Activated naive CD8-positive, alpha-beta T cell treated with anti-CD3 and anti-CD28 coated beads, Interleukin-2, amount 10 ng/mL, durations not matched to agents 7 days and 5 days (primary cell): ENCODE measurements around the gene UNG. TPM values are rescaled to one million over a fixed set of nuclear protein-coding genes. Genes with fewer than 3 reads are reported as not detected.

Source experiments
- ATAC-seq: fragments of 150-1000 bp; cut with Tn5 transposase; one replicate; pipeline ENCODE4 v1.10.0; 2021; ENCODE audit warnings: low read depth, moderate library complexity
- POLR2A ChIA-PET: fragments of 350-600 bp; sonication (Branson Sonifier 250); formaldehyde crosslinking; loops from one replicate; lab custom pipeline; 2021; ENCODE audit warnings: antibody characterized with exemption; lab: Charles Lee
- DNase-seq: peaks from one replicate; pipeline ENCODE4 v3.0.0; 2021
- H3K27ac Mint-ChIP-seq: one replicate; pipeline ENCODE4 v1.8.0; 2022; ENCODE audit warnings: mild to moderate bottlenecking, mixed read lengths
- H3K27me3 Mint-ChIP-seq: one replicate; pipeline ENCODE4 v1.8.0; 2022; ENCODE audit warnings: mild to moderate bottlenecking, moderate library complexity, mixed read lengths
- H3K36me3 Mint-ChIP-seq: one replicate; pipeline ENCODE4 v1.8.0; 2021; ENCODE audit warnings: mild to moderate bottlenecking, mixed read lengths
- H3K4me1 Mint-ChIP-seq: one replicate; pipeline ENCODE4 v1.8.0; 2021; ENCODE audit warnings: mixed read lengths
- H3K4me3 Mint-ChIP-seq: one replicate; pipeline ENCODE4 v1.8.0; 2022; ENCODE audit warnings: mild to moderate bottlenecking, moderate library complexity, mixed read lengths
- H3K9me3 Mint-ChIP-seq: one replicate; pipeline ENCODE4 v1.8.0; 2021; ENCODE audit warnings: mixed read lengths
- total RNA-seq, 2 experiments: library from RNA; stranded (reverse); gene quantifications; one replicate each; pipeline ENCODE4 v1.2.3, GENCODE V29; 2021

Gene UNG
- total RNA-seq, 2 experiments from 2014 or later = 47.4 to 54.7 TPM

- no peaks in the 10 kb centered on the region for H3K36me3 Mint-ChIP-seq
- H3K4me3 Mint-ChIP-seq = no peak within 1 kb of the TSS
- peaks cover 15% of the 10 kb centered on the region for H3K4me1 Mint-ChIP-seq
- no peaks in the 10 kb centered on the region for H3K27me3 Mint-ChIP-seq
- no peak within 1 kb of the TSS for H3K27ac Mint-ChIP-seq
- ATAC-seq (no peak), DNase-seq (no peak)
- POLR2A ChIA-PET = interaction anchor here (0.6 kb wide), 1 partner anchor 1774 kb away, joined by 4 read pairs; no protein-coding TSS in a partner anchor
- H3K9me3 Mint-ChIP-seq = no peaks in the 10 kb centered on the region
Observed at GRCh38 chr12:109115758-109116610, 18.6 kb downstream of the UNG start, which contains the start of gene ACACB. Gene ACACB, plus strand, starts transcription at chr12:109116587. Its CDS starts 22,819 bp downstream, at chr12:109139406.

GRCh38 chr12:109116611-109116949 is 19.2 kb downstream of the UNG start:
- no peak overlapping the region for H3K4me3 Mint-ChIP-seq
- no peaks in the 10 kb centered on the region for H3K9me3 Mint-ChIP-seq
- no peaks in the 10 kb centered on the region for H3K27me3 Mint-ChIP-seq
- no peaks in the 10 kb centered on the region for H3K36me3 Mint-ChIP-seq
- no peak overlapping the region for H3K27ac Mint-ChIP-seq
- POLR2A ChIA-PET = interaction anchor here (0.6 kb wide), 1 partner anchor 1773 kb away, joined by 4 read pairs; no protein-coding TSS in a partner anchor
- ATAC-seq = no peak
- peaks cover 13% of the 10 kb centered on the region for H3K4me1 Mint-ChIP-seq
- no peak for DNase-seq

GRCh38 chr12:109120095-109120494 is 22.7 kb downstream of the UNG start:
- no peak overlapping the region for H3K4me3 Mint-ChIP-seq
- H3K27me3 Mint-ChIP-seq = no peaks in the 10 kb centered on the region
- H3K9me3 Mint-ChIP-seq = no peaks in the 10 kb centered on the region
- no peaks in the 10 kb centered on the region for H3K36me3 Mint-ChIP-seq
- ATAC-seq (no peak), DNase-seq (no peak)
- H3K4me1 Mint-ChIP-seq = peaks cover 6% of the 10 kb centered on the region
- POLR2A ChIA-PET = no interaction called here
- no peak overlapping the region for H3K27ac Mint-ChIP-seq

- no peaks in the 10 kb centered on the region for H3K36me3 Mint-ChIP-seq
- DNase-seq = no peak
- no peak overlapping the region for H3K4me3 Mint-ChIP-seq
- H3K27me3 Mint-ChIP-seq = no peaks in the 10 kb centered on the region
- H3K4me1 Mint-ChIP-seq = peaks cover 4% of the 10 kb centered on the region
- ATAC-seq = no peak
- H3K9me3 Mint-ChIP-seq = no peaks in the 10 kb centered on the region
- H3K27ac Mint-ChIP-seq = no peak overlapping the region
- POLR2A ChIA-PET = no interaction called here
Observed at GRCh38 chr12:109120557-109120956, 23.2 kb downstream of the UNG start.

DNA sequence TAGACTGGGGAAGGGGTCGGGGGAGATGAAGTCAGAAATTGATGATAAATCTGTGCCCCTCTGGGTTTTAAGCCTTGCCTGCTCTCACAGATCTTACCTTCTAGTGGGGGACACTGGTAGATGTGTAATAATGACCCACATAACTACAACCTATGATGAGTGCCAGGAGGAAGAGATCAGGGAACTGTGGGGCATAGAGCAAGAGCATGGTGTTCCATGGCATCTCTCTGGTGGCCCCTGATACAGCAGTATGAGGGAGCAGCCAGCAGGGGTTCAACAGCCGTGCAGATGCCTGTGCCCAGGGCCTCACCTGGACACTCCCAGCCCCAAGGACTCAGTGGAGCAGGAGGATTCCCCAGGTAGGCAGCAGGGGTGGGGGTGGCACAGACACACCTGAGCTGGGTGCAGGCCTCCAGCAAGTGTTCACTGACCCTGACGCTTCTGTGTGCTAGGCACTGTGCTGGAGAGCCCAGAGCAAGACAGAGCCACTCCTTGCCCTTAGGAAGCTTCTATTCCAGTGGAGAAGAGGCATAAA is 24.0 kb downstream of the UNG start:
- H3K9me3 Mint-ChIP-seq = no peaks in the 10 kb centered on the region
- no peak overlapping the region for H3K4me3 Mint-ChIP-seq
- DNase-seq (no peak), ATAC-seq (no peak)
- no peaks in the 10 kb centered on the region for H3K27me3 Mint-ChIP-seq
- H3K36me3 Mint-ChIP-seq = no peaks in the 10 kb centered on the region
- H3K4me1 Mint-ChIP-seq = no peaks in the 10 kb centered on the region
- no peak overlapping the region for H3K27ac Mint-ChIP-seq
- POLR2A ChIA-PET = no interaction called here

GRCh38 chr12:109124878-109125648 is 27.7 kb downstream of the UNG start:
- Mint-ChIP-seq H3K36me3 (no peaks in the 10 kb centered on the region), H3K4me3 (no peak overlapping the region), H3K27ac (no peak overlapping the region), H3K4me1 (no peaks in the 10 kb centered on the region), H3K9me3 (no peaks in the 10 kb centered on the region), H3K27me3 (no peaks in the 10 kb centered on the region)
- no peak for ATAC-seq
- POLR2A ChIA-PET = no interaction called here
- no peak for DNase-seq

DNA sequence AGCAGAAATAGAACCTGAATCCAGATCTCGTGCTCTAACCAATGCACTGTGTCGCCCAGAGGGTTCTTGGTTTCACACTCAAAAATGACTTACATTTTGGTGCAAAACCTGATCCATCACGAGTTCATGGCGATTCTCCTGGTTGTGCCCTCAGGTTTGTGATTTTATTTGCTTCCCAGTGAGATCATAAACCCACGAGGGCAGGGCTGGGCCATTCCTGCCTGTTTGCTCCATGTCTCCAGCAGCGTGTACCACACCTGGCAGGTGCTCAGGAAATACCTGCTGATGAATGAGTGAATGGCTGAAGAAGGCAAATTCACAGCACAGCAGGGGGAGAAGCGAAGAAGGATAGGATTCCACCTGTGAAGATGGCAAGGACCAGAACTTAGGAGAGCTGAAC is 28.4 kb downstream of the UNG start:
- Mint-ChIP-seq H3K4me1 (no peaks in the 10 kb centered on the region), H3K27me3 (no peaks in the 10 kb centered on the region), H3K36me3 (no peaks in the 10 kb centered on the region), H3K27ac (no peak overlapping the region), H3K4me3 (no peak overlapping the region), H3K9me3 (no peaks in the 10 kb centered on the region)
- POLR2A ChIA-PET = no interaction called here
- DNase-seq (no peak), ATAC-seq (no peak)

DNA sequence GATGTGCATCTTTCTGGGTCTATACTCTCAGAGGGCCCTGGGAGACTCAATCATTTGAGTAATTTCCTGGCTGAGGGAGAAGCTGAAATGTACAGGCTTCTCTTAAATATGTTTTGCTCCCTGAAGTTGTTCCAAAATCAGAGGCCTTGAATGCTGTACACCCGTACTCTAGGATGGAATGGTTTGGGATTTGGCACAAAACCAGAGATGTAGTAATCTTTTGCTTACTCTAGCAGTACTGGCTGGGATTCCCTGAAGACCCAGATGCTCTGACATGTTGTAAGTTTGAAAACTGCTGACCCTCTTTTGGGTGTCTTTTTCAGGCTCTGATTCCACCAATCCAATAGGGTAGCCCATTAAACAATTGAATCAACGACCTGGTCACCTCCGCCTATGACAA is 29.4 kb downstream of the UNG start:
- Mint-ChIP-seq H3K4me1 (no peaks in the 10 kb centered on the region), H3K4me3 (no peak overlapping the region), H3K9me3 (no peaks in the 10 kb centered on the region), H3K27me3 (no peaks in the 10 kb centered on the region), H3K27ac (no peak overlapping the region), H3K36me3 (no peaks in the 10 kb centered on the region)
- POLR2A ChIA-PET = no interaction called here
- ATAC-seq (no peak), DNase-seq (no peak)

DNA sequence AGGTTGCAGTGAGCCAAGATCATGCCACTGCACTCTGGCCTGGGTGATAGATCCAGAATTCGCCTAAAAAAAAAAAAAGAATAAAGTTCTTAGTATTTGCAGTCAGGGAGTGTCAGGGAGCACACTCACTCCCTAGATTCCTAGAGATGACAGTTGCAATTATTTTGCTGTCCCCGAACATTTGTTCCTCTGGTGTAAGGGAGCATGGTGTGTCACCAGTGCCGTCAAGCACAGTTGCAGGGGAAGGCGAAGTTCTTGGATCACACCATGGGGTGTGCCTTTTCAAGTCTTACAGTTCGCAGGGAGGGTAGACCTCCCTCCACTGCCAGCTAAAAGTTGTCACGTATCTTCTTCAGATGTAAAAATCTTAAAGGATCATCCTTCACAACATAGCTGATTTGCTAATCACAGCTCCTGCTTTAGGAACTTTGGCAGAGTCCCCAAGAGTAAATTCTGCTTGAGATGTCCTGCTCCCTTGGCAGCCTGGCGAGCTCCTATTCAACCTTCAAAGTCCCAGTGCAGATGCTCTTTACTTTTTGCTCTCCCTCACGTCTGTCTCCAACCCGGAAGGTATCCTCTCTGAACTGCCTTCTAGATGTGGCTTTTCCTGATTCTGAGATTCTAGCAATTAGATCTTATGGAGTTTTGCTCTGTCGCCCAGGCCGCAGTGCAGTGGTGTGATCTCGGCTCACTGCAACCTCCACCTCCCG is 30.3 kb downstream of the UNG start:
- Mint-ChIP-seq H3K36me3 (no peaks in the 10 kb centered on the region), H3K27me3 (no peaks in the 10 kb centered on the region), H3K9me3 (no peaks in the 10 kb centered on the region), H3K27ac (no peak overlapping the region), H3K4me1 (no peaks in the 10 kb centered on the region), H3K4me3 (no peak overlapping the region)
- DNase-seq (no peak), ATAC-seq (no peak)
- POLR2A ChIA-PET = no interaction called here

GRCh38 chr12:109130297-109131153 is 33.1 kb downstream of the UNG start:
- no peak for DNase-seq
- Mint-ChIP-seq H3K9me3 (no peaks in the 10 kb centered on the region), H3K27ac (no peak overlapping the region), H3K4me1 (no peaks in the 10 kb centered on the region), H3K27me3 (no peaks in the 10 kb centered on the region), H3K4me3 (no peak overlapping the region), H3K36me3 (no peaks in the 10 kb centered on the region)
- POLR2A ChIA-PET = no interaction called here
- no peak for ATAC-seq

- Mint-ChIP-seq H3K27me3 (no peaks in the 10 kb centered on the region), H3K9me3 (no peaks in the 10 kb centered on the region), H3K27ac (no peak overlapping the region), H3K4me3 (no peak overlapping the region), H3K36me3 (no peaks in the 10 kb centered on the region), H3K4me1 (no peaks in the 10 kb centered on the region)
- POLR2A ChIA-PET = no interaction called here
- ATAC-seq = no peak
- DNase-seq = no peak
Observed at GRCh38 chr12:109131154-109132050, 34.0 kb downstream of the UNG start.
